ENCODE measurements around the gene ADM2.
"Not testable (repeated sequence)": the region's sequence is repeated elsewhere in the genome, so short reads cannot be mapped to it uniquely, and the experiment has no call there.

Gene ADM2

GRCh38 chr22:50529897-50530579 is 48.7 kb downstream of the ADM2 start, which contains the start of gene TYMP:
TYMP (minus strand) TSS chr22:50530012; CDS start chr22:50529709, 303 bp downstream.
- peak within 1 kb of the TSS; percentile 79 for H3K4me3 ChIP-seq (ENCODE audit: low read length)
- TF ChIP-seq ZNF274 (IDR thresholded peaks at IDR 0.05; ENCODE audit: low read depth, low read length): no peak

GRCh38 chr22:50530580-50530876 is 49.2 kb downstream of the ADM2 start:
- TF ChIP-seq ZNF274 (IDR thresholded peaks at IDR 0.05; ENCODE audit: low read depth, low read length): no peak
- H3K4me3 ChIP-seq (ENCODE audit: low read length): peak overlapping the region; percentile 79

GRCh38 chr22:50530877-50531545 is 49.7 kb downstream of the ADM2 start:
- peak overlapping the region; percentile 79 for H3K4me3 ChIP-seq (ENCODE audit: low read length)
- no peak for TF ChIP-seq ZNF274 (IDR thresholded peaks at IDR 0.05; ENCODE audit: low read depth, low read length)

DNA sequence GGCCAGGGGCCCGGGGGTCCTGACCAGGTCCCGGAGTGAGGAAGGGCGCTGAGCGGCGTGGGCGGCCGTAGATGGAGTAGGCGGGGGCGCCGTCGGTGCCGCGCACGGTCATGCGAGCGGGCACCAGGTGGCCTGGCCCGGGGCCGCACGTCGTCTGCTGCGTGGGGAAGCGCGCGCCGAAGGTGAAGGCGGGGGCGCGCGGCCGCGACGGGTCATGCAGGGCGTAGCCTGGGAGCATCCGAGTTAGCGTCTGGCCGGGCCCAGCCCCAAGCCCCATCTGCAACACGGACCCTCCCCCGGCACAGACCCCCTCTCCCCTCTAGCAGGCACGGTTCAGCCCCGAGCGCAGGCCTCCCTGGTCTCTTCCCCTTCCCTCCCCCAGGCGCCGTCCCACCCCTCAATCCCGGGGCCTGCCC is 50.2 kb downstream of the ADM2 start:
- no peak for TF ChIP-seq ZNF274 (IDR thresholded peaks at IDR 0.05; ENCODE audit: low read depth, low read length)

DNA sequence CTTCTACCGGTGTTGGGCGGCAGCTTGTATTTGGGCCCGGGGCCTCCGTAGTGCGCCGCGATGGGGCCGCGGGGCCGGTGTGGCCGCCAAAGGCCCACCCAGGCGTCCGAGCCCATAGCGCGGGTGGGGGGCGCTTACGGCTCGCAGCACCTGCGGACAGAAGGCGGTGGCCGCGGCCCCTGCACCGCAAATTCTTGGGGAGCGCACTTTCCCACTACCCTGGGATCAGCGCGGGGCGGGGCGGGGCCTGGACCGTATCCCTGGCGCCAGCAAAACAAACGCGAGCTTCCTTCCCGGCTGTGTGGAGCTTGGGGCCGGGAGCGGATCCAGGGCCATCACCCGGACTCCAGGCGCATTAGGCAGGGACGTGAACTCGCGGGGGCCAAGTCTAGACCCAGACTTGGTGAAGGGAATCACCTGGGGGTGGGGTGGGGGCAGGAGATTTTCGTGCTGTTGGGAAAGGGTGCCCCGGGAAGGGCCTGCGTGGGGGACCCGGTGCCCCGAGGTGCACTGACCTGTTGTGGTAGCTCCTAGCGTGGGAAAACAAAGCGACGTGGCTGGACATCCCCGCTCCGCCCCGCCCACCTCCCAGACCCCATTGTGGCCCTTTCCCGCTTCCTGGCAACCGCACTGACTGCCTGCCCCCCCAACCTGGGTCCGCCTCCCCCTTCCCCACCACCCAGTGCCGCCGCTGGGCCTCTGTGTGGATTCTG is 50.8 kb downstream of the ADM2 start:
- no peak for TF ChIP-seq ZNF274 (IDR thresholded peaks at IDR 0.05; ENCODE audit: low read depth, low read length)
- peak overlapping the region; percentile 79; the same call in 1 of the 2 replicates for H3K4me3 ChIP-seq (ENCODE audit: low read length)

More for the DNA sequence above, 50.2 kb downstream of the ADM2 start:
- peak overlapping the region; percentile 79 for H3K4me3 ChIP-seq (ENCODE audit: low read length)

DNA sequence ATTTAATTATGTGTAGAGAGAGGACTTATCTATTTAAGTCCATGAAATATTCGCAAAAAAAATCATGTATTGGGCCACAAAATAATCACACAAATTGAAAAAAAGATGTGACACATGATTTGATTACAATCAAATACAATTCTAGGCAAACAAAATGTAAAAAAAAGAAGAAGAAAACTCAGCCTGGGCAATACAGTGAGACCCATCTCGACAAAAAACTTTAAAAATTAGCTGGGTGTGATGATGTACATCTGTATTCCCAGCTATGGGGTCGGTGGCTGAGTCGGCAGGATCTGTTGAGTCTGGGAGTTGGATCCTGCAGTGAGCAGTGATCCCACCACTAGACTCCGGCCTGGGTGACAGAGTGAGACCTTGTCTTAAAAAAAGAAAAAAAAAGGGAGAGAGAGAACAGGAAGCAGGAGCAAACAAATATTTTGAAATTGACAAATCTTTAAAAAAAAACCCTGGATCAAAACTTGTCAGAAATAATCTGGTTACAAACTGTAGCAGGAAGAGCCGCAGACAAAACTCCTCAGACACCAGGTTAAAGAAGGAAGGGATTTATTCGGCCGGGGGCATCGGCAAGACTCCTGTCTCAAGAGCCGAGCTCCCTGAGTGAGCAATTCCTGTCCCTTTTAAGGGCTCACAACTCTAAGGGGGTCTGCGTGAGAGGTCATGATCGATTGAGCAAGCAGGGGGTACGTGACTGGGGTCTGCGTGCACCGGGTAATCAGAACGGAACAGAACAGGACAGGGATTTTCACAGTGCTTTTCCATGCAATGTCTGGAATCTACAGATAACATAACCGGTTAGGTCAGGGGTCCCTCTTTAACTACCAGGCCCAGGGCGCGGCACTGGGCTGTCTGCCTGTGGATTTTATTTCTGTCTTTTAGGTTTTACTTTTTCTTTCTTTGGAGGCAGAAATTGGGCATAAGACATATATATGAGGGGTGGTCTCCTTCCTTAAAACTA is 51.8 kb downstream of the ADM2 start:
- H3K4me3 ChIP-seq (ENCODE audit: low read length): no peak overlapping the region; the same call in 1 of the 2 replicates
- TF ChIP-seq ZNF274 (IDR thresholded peaks at IDR 0.05; ENCODE audit: low read depth, low read length): no peak

GRCh38 chr22:50533856-50534711 is 52.7 kb downstream of the ADM2 start:
- not testable (repeated sequence) for H3K4me3 ChIP-seq (ENCODE audit: low read length)

DNA sequence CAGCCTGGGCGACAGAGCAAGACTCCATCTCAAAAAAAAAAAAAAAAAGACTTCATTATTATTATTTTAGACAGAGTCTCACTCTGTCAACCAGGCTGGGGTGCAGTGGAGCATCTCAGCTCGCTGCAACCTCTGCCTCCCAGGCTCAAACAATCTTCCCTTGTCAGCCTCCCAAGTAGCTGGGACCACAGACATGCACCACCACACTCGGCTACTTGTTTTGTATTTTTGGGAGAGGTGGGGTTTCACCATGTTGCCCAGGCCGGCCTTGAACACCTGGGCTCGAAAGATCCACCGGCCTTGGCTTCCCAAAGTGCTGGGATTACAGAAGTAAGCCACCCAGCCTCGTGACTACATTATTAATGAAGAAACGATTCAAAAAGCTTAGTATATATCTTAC is 53.8 kb downstream of the ADM2 start:
- H3K4me3 ChIP-seq (ENCODE audit: low read length): no peak overlapping the region
- TF ChIP-seq ZNF274 (IDR thresholded peaks at IDR 0.05; ENCODE audit: low read depth, low read length): no peak
